Naive thymus-derived CD4-positive, alpha-beta T cell (primary cell): ENCODE measurements around the gene PDK2. TPM values are rescaled to one million over a fixed set of nuclear protein-coding genes. Genes with fewer than 3 reads are reported as not detected.

ENCODE experiments used
- ATAC-seq: fragments of 150-1000 bp; cut with Tn5 transposase; 2 replicates; pipeline ENCODE4 v1.10.0; 2021; ENCODE audit warnings: mild to moderate bottlenecking, moderate library complexity
- CTCF ChIA-PET: fragments of 350-600 bp; sonication (Branson Sonifier 250); formaldehyde crosslinking; loops from one replicate; lab custom pipeline; 2021; ENCODE audit warnings: antibody characterized with exemption; lab: Charles Lee
- POLR2A ChIA-PET: fragments of 350-600 bp; sonication (Branson Sonifier 250); formaldehyde crosslinking; loops from one replicate; lab custom pipeline; 2021; ENCODE audit warnings: antibody characterized with exemption, inconsistent platforms; lab: Charles Lee
- DNase-seq, 9 donors: peaks; one replicate each; pipeline versions ENCODE4 v3.0.0 to v3.0.0-alpha.2; 2020 to 2022; ENCODE audit warnings: mixed read lengths in 1 of 9
- H3K27ac ChIP-seq: one replicate; pipeline ENCODE4 v1.7.0; 2013; ENCODE audit warnings: mild to moderate bottlenecking, low read depth, low read length, moderate library complexity
- H3K27me3 ChIP-seq, 2 donors: one replicate each; pipeline ENCODE4 v1.7.0; 2013; ENCODE audit warnings: low read length in 2 of 2, mild to moderate bottlenecking in 2 of 2, moderate library complexity in 2 of 2; ENCODE audit not compliant: control insufficient read depth in 2 of 2, insufficient read depth in 2 of 2
- H3K36me3 ChIP-seq, 3 experiments: 1 replicate in 2 of 3; 2 replicates in 1 of 3; pipeline ENCODE4 v1.7.0; 2013; ENCODE audit warnings: low read length in 3 of 3, mild to moderate bottlenecking in 3 of 3, moderate library complexity in 1 of 3; ENCODE audit not compliant: insufficient read depth in 3 of 3, control insufficient read depth in 2 of 3
- H3K4me1 ChIP-seq, 2 donors: one replicate each; pipeline ENCODE4 v1.7.0; 2013; ENCODE audit warnings: low read length in 2 of 2, mild to moderate bottlenecking in 2 of 2, moderate library complexity in 1 of 2; ENCODE audit not compliant: control insufficient read depth in 2 of 2, insufficient read depth in 2 of 2
- H3K4me3 ChIP-seq: 2 replicates; pipeline ENCODE4 v1.7.0; 2013; ENCODE audit warnings: mild to moderate bottlenecking, low read length
- H3K9me3 ChIP-seq, 3 experiments: 1 replicate in 2 of 3; 2 replicates in 1 of 3; pipeline ENCODE4 v1.7.0; 2013; ENCODE audit warnings: low read length in 3 of 3; ENCODE audit not compliant: control insufficient read depth in 2 of 3
- H3K27ac Mint-ChIP-seq, 9 donors: one replicate each; pipeline ENCODE4 v1.8.0; 2020 to 2022; ENCODE audit warnings: mixed read lengths in 9 of 9, mild to moderate bottlenecking in 8 of 9, moderate library complexity in 5 of 9, inconsistent platforms in 2 of 9
- H3K27me3 Mint-ChIP-seq, 5 donors: one replicate each; pipeline ENCODE4 v1.8.0; 2021 to 2022; ENCODE audit warnings: mixed read lengths in 5 of 5, mild to moderate bottlenecking in 1 of 5
- H3K36me3 Mint-ChIP-seq, 5 donors: one replicate each; pipeline ENCODE4 v1.8.0; 2020 to 2022; ENCODE audit warnings: mixed read lengths in 5 of 5, mild to moderate bottlenecking in 3 of 5, inconsistent platforms in 1 of 5
- H3K4me1 Mint-ChIP-seq, 7 donors: one replicate each; pipeline ENCODE4 v1.8.0; 2020 to 2022; ENCODE audit warnings: mixed read lengths in 7 of 7, mild to moderate bottlenecking in 3 of 7, inconsistent platforms in 1 of 7
- H3K4me3 Mint-ChIP-seq, 10 donors: one replicate each; pipeline ENCODE4 v1.8.0; 2020 to 2022; ENCODE audit warnings: mild to moderate bottlenecking in 10 of 10, mixed read lengths in 10 of 10, moderate library complexity in 6 of 10, inconsistent platforms in 2 of 10
- H3K9me3 Mint-ChIP-seq, 11 donors: one replicate each; pipeline ENCODE4 v1.8.0; 2020 to 2022; ENCODE audit warnings: mixed read lengths in 11 of 11, mild to moderate bottlenecking in 4 of 11, inconsistent platforms in 1 of 11, moderate library complexity in 1 of 11
- intact Hi-C, 2 donors: fragments of 100-400 bp; cut with micrococcal nuclease; formaldehyde crosslinking; loops; one replicate each; pipeline ENCODE4 v1.15.1; 2023
- polyA plus RNA-seq, 2 donors: library from polyadenylated mRNA; unstranded; fragments of 300-500 nt; fragmentation: Illumina TruSeq; gene quantifications; one replicate each; pipeline ENCODE4 v1.2.3, GENCODE V29; 2021
- total RNA-seq, 6 experiments: library from RNA in 5 of 6; stranded (reverse) in 5 of 6; gene quantifications; 1 replicate in 5 of 6; 2 replicates in 1 of 6; pipeline ENCODE4 v1.2.3 and lab custom pipeline; 2021 to 2026

Gene PDK2
- total and polyA plus RNA-seq, 7 experiments from 2014 or later, result 16.7 to 50.4 (median 37.2) TPM

DNA sequence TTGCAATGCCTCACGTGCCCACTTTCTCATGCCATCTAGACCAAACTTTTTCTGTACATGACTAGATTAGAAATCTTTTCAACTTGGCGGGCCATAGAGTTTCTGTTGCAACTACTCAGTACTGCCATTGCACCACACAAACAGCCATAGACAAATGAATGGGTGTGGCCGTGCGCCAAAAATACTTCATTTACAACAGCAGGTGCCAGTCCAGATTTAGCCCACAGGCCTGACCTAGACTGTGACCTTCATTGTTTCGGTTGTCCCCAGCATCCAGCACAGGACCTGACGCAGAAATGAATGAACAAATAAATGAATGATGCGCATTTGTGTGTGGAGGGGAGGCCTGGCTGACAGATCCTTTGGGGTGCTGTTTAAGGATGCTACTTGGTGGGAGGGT is 14.3 kb upstream of the PDK2 start:
- H3K9me3 ChIP-seq, result no peaks in the 10 kb centered on the region
- no peak overlapping the region for H3K27ac ChIP-seq
- Mint-ChIP-seq H3K4me1 (no peaks in the 10 kb centered on the region), H3K27ac (no peak overlapping the region), H3K4me3 (no peak overlapping the region), H3K36me3 (peaks cover 0 to 24% (median 3%) of the 10 kb centered on the region in 5 donors), H3K27me3 (no peaks in the 10 kb centered on the region), H3K9me3 (peaks cover 0 to 3% (median 0%) of the 10 kb centered on the region in 11 donors)
- intact Hi-C loops, result no loop called here
- H3K36me3 ChIP-seq, result peaks cover 0 to 17% (median 0%) of the 10 kb centered on the region in 3 experiments
- ChIA-PET CTCF (no interaction called here), POLR2A (no interaction called here)
- H3K4me3 ChIP-seq, result no peak overlapping the region
- no peaks in the 10 kb centered on the region for H3K27me3 ChIP-seq
- H3K4me1 ChIP-seq, result no peaks in the 10 kb centered on the region
- DNase-seq, result no peak
- no peak for ATAC-seq

DNA sequence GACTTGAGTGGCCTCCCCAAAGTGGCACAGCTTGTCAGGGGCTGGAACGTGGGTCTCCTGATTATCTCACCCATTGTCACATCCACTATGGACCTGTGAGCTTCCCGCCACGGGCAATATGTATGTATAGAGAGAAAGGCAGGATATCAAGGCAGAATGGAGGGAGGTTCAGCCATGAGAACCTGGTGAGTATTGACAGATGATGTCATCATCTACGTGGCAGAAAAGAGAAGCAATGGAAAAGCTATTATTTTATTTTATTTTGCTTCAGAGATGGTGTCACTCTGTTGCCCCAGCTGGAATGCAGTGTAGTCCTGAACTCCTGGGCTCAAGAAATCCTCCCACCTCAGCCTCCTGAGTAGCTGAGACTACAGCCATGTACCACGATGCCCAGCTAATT is 13.4 kb upstream of the PDK2 start:
- Histone ChIP-seq H3K4me3 (no peak overlapping the region), H3K4me1 (no peaks in the 10 kb centered on the region), H3K9me3 (no peaks in the 10 kb centered on the region), H3K27me3 (no peaks in the 10 kb centered on the region), H3K36me3 (peaks cover 0 to 13% (median 0%) of the 10 kb centered on the region in 3 experiments), H3K27ac (no peak overlapping the region)
- Mint-ChIP-seq H3K4me1 (no peaks in the 10 kb centered on the region), H3K9me3 (peaks cover 0 to 3% (median 0%) of the 10 kb centered on the region in 11 donors), H3K27me3 (no peaks in the 10 kb centered on the region), H3K27ac (no peak overlapping the region), H3K4me3 (no peak overlapping the region), H3K36me3 (peaks cover 0 to 24% (median 3%) of the 10 kb centered on the region in 5 donors)
- no peak for ATAC-seq
- POLR2A ChIA-PET, result no interaction called here
- no peak for DNase-seq
- CTCF ChIA-PET, result interaction anchor here (1.1 kb wide), 1 partner anchor 13 kb away, joined by 6 read pairs; no protein-coding TSS in a partner anchor
- intact Hi-C loops, result no loop called here

DNA sequence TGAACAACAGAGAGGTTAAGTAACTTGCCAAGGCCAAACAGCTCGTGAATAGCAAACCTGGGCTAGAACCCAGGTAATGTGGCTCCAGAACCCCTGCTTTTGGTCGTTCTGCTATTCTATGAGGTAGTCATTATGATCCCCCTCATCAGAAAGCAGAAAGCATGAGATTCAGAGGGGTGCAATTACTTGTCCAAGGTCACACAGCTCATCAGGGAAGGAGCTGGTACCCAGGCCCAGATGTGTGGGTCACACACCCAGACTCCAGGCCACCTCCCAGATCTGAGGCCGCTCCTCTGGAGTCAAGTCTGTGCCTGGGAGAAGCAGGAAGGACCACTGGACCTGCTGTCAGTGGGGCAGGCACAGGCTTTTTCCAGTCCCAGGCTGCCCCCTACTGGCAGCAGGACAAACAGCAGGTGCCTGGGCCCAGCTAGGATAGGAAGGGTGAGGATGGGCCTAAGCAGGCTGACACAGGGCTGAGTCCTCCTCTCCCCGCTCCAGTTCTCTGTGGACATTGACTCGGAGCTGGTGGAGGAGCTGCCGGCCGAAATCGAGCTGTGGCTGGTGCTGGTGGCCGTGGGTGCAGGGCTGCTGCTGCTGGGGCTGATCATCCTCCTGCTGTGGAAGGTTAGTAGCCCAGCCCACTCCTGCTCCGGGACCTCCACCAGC is 7.8 kb upstream of the PDK2 start:
- H3K4me3 ChIP-seq, result no peak overlapping the region
- ATAC-seq (peak; percentile 94), DNase-seq (peak; percentile 45 to 82 (median 66))
- intact Hi-C loops, result loop anchor here (1.0 to 2.0 kb wide), 3 partner anchors 31 to 60 kb away; partner anchors contain the start of gene ITGA3 (in 1 of the 2)
- no peaks in the 10 kb centered on the region for H3K27me3 Mint-ChIP-seq
- no peak overlapping the region for H3K4me3 Mint-ChIP-seq
- H3K36me3 ChIP-seq, result no peaks in the 10 kb centered on the region
- H3K9me3 ChIP-seq, result no peaks in the 10 kb centered on the region
- no peaks in the 10 kb centered on the region for H3K27me3 ChIP-seq
- H3K36me3 Mint-ChIP-seq, result peaks cover 0 to 5% (median 0%) of the 10 kb centered on the region in 5 donors
- H3K27ac ChIP-seq, result no peak overlapping the region
- POLR2A ChIA-PET, result interaction anchor here (0.7 to 1.6 kb wide), 6 partner anchors 10 to 1026 kb away, joined by 3 to 7 read pairs (median 3); partner anchors contain the start of gene FAM117A
- CTCF ChIA-PET, result interaction anchor here (0.5 to 3.7 kb wide), 22 partner anchors 9 to 323 kb away, joined by 3 to 91 read pairs (median 4); partner anchors contain the start of genes FAM117A and PDK2
- peaks cover 0 to 2% (median 0%) of the 10 kb centered on the region in 11 donors for H3K9me3 Mint-ChIP-seq
- no peaks in the 10 kb centered on the region for H3K4me1 Mint-ChIP-seq
- no peak overlapping the region for H3K27ac Mint-ChIP-seq
- H3K4me1 ChIP-seq, result no peaks in the 10 kb centered on the region

DNA sequence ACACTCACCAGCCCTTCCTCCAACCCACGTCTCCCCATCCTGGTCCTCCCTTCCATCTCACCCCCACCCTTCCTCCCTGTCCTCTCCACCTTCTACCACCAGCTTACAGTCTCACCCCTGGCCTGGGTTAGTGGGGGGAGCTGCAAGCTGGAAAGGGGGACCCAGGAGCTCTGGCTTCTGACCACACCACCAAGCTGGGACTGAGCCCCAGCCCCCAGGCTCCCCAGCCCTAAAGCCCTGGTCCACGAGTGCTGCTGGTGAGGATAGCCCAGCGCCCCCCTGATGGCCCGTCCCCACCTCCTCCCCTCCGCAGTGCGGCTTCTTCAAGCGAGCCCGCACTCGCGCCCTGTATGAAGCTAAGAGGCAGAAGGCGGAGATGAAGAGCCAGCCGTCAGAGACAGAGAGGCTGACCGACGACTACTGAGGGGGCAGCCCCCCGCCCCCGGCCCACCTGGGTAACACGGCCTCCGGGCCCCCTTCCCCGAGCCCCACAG is 7.2 kb upstream of the PDK2 start:
- H3K9me3 ChIP-seq, result no peaks in the 10 kb centered on the region
- Mint-ChIP-seq H3K27ac (no peak overlapping the region), H3K4me1 (no peaks in the 10 kb centered on the region), H3K4me3 (no peak overlapping the region), H3K9me3 (peaks cover 0 to 2% (median 0%) of the 10 kb centered on the region in 11 donors), H3K27me3 (no peaks in the 10 kb centered on the region), H3K36me3 (no peaks in the 10 kb centered on the region)
- H3K4me3 ChIP-seq, result no peak overlapping the region
- CTCF ChIA-PET, result interaction anchor here (0.5 to 3.7 kb wide), 17 partner anchors 9 to 271 kb away, joined by 3 to 91 read pairs (median 4); partner anchors contain the start of gene PDK2
- no peaks in the 10 kb centered on the region for H3K27me3 ChIP-seq
- H3K4me1 ChIP-seq, result no peaks in the 10 kb centered on the region
- H3K27ac ChIP-seq, result no peak overlapping the region
- POLR2A ChIA-PET, result interaction anchor here (1.1 to 1.6 kb wide), 4 partner anchors 20 to 324 kb away, joined by 3 to 7 read pairs (median 4); partner anchors contain the start of gene FAM117A
- no peak for ATAC-seq
- intact Hi-C loops, result loop anchor here (1.0 to 2.0 kb wide), 3 partner anchors 31 to 61 kb away; partner anchors contain the start of gene ITGA3 (in 1 of the 2)
- no peaks in the 10 kb centered on the region for H3K36me3 ChIP-seq
- no peak for DNase-seq

DNA sequence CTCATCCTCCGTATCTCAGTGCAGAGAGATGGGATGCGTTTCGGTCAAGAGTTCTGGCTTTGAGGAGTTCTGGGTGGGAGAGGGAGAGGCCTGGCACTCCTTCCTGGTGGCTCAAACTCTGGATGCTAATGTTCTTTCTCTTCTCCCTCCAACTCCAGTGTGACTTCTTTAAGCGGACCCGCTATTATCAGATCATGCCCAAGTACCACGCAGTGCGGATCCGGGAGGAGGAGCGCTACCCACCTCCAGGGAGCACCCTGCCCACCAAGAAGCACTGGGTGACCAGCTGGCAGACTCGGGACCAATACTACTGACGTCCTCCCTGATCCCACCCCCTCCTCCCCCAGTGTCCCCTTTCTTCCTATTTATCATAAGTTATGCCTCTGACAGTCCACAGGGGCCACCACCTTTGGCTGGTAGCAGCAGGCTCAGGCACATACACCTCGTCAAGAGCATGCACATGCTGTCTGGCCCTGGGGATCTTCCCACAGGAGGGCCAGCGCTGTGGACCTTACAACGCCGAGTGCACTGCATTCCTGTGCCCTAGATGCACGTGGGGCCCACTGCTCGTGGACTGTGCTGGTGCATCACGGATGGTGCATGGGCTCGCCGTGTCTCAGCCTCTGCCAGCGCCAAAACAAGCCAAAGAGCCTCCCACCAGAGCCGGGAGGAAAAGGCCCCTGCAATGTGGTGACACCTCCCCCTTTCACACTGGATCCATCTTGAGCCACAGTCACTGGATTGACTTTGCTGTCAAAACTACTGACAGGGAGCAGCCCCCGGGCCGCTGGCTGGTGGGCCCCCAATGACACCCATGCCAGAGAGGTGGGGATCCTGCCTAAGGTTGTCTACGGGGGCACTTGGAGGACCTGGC is 6.0 kb upstream of the PDK2 start:
- no peak overlapping the region for H3K27ac ChIP-seq
- Mint-ChIP-seq H3K36me3 (no peaks in the 10 kb centered on the region), H3K27ac (no peak overlapping the region), H3K4me1 (peaks cover 0 to 8% (median 2%) of the 10 kb centered on the region in 7 donors), H3K9me3 (peaks cover 0 to 2% (median 0%) of the 10 kb centered on the region in 11 donors), H3K27me3 (no peaks in the 10 kb centered on the region), H3K4me3 (no peak overlapping the region)
- intact Hi-C loops, result no loop called here
- no peaks in the 10 kb centered on the region for H3K9me3 ChIP-seq
- H3K4me3 ChIP-seq, result no peak overlapping the region
- ChIA-PET POLR2A (no interaction called here), CTCF (interaction anchor here (3.7 kb wide), 1 partner anchor 60 kb away, joined by 91 read pairs; no protein-coding TSS in a partner anchor)
- DNase-seq (no peak), ATAC-seq (no peak)
- H3K4me1 ChIP-seq, result no peaks in the 10 kb centered on the region
- H3K36me3 ChIP-seq, result no peaks in the 10 kb centered on the region
- H3K27me3 ChIP-seq, result no peaks in the 10 kb centered on the region

DNA sequence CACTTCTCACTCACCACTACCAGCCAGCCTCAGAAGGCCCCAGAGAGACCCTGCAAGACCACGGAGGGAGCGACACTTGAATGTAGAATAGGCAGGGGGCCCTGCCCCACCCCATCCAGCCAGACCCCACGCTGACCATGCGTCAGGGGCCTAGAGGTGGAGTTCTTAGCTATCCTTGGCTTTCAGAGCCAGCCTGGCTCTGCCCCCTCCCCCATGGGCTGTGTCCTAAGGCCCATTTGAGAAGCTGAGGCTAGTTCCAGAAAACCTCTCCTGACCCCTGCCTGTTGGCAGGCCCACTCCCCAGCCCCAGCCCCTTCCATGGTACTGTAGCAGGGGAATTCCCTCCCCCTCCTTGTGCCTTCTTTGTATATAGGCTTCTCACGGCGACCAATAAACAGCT is 5.1 kb upstream of the PDK2 start:
- no peak for DNase-seq

More for the DNA sequence above, 5.1 kb upstream of the PDK2 start:
- no peaks in the 10 kb centered on the region for H3K4me1 ChIP-seq
- Mint-ChIP-seq H3K27me3 (no peaks in the 10 kb centered on the region), H3K36me3 (no peaks in the 10 kb centered on the region), H3K4me3 (no peak overlapping the region), H3K27ac (no peak overlapping the region), H3K4me1 (peaks cover 0 to 13% (median 7%) of the 10 kb centered on the region in 7 donors), H3K9me3 (peaks cover 0 to 2% (median 0%) of the 10 kb centered on the region in 11 donors)
- no peak overlapping the region for H3K27ac ChIP-seq
- CTCF ChIA-PET, result interaction anchor here (5.0 kb wide), 1 partner anchor 62 kb away, joined by 57 read pairs; no protein-coding TSS in a partner anchor
- POLR2A ChIA-PET, result no interaction called here
- no peaks in the 10 kb centered on the region for H3K36me3 ChIP-seq
- no peaks in the 10 kb centered on the region for H3K9me3 ChIP-seq
- intact Hi-C loops, result loop anchor here in 1 of 2 donors (5.0 to 10.0 kb wide), 3 partner anchors 138 to 515 kb away; partner anchors contain the start of gene NXPH3
- H3K4me3 ChIP-seq, result no peak overlapping the region
- ATAC-seq, result no peak
- no peaks in the 10 kb centered on the region for H3K27me3 ChIP-seq
